Upper lobe of right lung (tissue), 1 donor: Measurements from ENCODE around the gene GBP7. TPM values are rescaled to one million over a fixed set of nuclear protein-coding genes. Genes with fewer than 3 reads are reported as not detected.
"Not testable (repeated sequence)": the region's sequence is repeated elsewhere in the genome, so short reads cannot be mapped to it uniquely, and the experiment has no call there.

Source experiments
- ATAC-seq: fragments of 200-7000 bp; cut with Tn5 transposase; one replicate; pipeline ENCODE4 v1.9.1; 2020; ENCODE audit warnings: mild to moderate bottlenecking, moderate library complexity
- DNase-seq: peaks from one replicate; pipeline ENCODE4 v3.0.0-alpha.2; 2020
- H3K27ac ChIP-seq: fragments of 200-600 bp; one replicate; pipeline ENCODE4 v1.8.0; 2022
- H3K27me3 ChIP-seq: fragments of 200-600 bp; one replicate; pipeline ENCODE4 v1.8.0; 2022; ENCODE audit warnings: mild to moderate bottlenecking
- H3K36me3 ChIP-seq: fragments of 200-600 bp; one replicate; pipeline ENCODE4 v1.8.0; 2022
- H3K4me1 ChIP-seq: fragments of 200-600 bp; one replicate; pipeline ENCODE4 v1.8.0; 2022
- H3K4me3 ChIP-seq: fragments of 200-600 bp; one replicate; pipeline ENCODE4 v1.8.0; 2022; ENCODE audit warnings: mild to moderate bottlenecking
- H3K9me3 ChIP-seq: fragments of 200-600 bp; one replicate; pipeline ENCODE4 v1.8.0; 2022
- intact Hi-C: fragments of 100-400 bp; cut with DNase I; formaldehyde crosslinking; loops from one replicate; pipeline ENCODE4 v1.11.0; 2022
- long read RNA-seq: library from polyadenylated mRNA; unstranded; transcript quantifications from one replicate; pipeline ENCODE4 v2.0.0, GENCODE V29; 2021
- total RNA-seq: library from RNA; stranded (reverse); fragmentation: NEBNext Ultra II Directional; extraction: Animal tissue kit (Norgen Biotek cat#: 25700); gene quantifications from one replicate; pipeline ENCODE4 v1.2.1, GENCODE V29; 2021
- TF ChIP-seq, protein P1 (sequence below): fragments of 200-600 bp; IDR thresholded peaks from one replicate; pipeline ENCODE4 v1.8.0; 2022; ENCODE audit warnings: antibody characterized with exemption
- donor health status: DM: no; HTN: yes; CAD: no; lungs with severe emphysema.

The GBP7 gene, protein sequence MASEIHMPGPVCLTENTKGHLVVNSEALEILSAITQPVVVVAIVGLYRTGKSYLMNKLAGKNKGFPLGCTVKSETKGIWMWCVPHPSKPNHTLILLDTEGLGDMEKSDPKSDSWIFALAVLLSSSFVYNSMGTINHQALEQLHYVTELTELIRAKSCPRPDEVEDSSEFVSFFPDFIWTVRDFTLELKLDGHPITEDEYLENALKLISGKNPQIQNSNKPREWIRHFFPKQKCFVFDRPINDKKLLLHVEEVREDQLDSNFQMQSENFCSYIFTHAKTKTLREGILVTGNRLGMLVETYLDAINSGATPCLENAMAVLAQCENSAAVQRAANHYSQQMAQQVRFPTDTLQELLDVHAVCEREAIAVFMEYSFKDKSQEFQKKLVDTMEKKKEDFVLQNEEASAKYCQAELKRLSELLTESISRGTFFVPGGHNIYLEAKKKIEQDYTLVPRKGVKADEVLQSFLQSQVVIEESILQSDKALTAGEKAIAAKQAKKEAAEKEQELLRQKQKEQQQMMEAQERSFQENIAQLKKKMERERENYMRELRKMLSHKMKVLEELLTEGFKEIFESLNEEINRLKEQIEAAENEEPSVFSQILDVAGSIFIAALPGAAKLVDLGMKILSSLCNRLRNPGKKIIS
- 0.32 TPM for total RNA-seq
- long read RNA-seq: 0 reads

DNA sequence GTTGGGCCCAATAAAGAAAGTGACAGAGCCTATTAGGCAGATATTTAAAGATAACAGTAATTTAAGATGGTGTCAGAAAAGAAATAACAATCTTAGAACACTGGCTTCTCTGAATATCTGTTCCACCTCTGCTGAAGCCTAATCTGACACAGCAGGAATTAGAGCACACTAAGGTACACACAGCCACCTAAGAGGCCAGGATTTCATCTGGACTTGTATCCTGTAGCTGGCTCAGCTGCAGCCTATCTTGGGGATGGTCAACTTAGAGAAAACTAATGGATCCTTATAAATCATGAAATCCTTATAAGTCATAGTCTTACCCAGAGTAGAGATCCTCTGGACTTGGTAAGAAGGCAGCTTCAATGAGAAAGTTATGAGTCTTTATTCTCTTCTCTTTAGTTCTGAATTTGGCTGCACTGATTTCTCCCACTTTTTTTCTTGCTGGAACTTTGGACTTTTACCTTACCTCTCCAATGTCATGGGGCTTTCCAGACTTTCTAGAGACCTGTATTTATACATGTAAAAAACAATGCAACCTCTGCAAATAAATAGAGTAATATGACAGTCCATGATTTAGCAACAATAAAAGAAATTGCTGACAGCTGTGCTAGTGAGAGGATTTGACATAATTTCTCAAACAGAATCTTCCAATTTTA, at the start of gene GBP7:
GBP7 (minus strand) TSS at position 403 of the 656 bp plus-strand sequence. CDS start 4,068 bp downstream, outside the sequence.
- no peaks in the 10 kb centered on the region for H3K36me3 ChIP-seq
- H3K4me1 ChIP-seq: no peaks in the 10 kb centered on the region
- H3K4me3 ChIP-seq: no peak within 1 kb of the TSS
- ATAC-seq (no peak), DNase-seq (no peak)
- H3K27ac ChIP-seq: no peak within 1 kb of the TSS
- TF ChIP-seq, protein P1, sequence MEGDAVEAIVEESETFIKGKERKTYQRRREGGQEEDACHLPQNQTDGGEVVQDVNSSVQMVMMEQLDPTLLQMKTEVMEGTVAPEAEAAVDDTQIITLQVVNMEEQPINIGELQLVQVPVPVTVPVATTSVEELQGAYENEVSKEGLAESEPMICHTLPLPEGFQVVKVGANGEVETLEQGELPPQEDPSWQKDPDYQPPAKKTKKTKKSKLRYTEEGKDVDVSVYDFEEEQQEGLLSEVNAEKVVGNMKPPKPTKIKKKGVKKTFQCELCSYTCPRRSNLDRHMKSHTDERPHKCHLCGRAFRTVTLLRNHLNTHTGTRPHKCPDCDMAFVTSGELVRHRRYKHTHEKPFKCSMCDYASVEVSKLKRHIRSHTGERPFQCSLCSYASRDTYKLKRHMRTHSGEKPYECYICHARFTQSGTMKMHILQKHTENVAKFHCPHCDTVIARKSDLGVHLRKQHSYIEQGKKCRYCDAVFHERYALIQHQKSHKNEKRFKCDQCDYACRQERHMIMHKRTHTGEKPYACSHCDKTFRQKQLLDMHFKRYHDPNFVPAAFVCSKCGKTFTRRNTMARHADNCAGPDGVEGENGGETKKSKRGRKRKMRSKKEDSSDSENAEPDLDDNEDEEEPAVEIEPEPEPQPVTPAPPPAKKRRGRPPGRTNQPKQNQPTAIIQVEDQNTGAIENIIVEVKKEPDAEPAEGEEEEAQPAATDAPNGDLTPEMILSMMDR: no peak
- no peaks in the 10 kb centered on the region for H3K9me3 ChIP-seq
- intact Hi-C loops: no loop called here
- no peaks in the 10 kb centered on the region for H3K27me3 ChIP-seq

DNA sequence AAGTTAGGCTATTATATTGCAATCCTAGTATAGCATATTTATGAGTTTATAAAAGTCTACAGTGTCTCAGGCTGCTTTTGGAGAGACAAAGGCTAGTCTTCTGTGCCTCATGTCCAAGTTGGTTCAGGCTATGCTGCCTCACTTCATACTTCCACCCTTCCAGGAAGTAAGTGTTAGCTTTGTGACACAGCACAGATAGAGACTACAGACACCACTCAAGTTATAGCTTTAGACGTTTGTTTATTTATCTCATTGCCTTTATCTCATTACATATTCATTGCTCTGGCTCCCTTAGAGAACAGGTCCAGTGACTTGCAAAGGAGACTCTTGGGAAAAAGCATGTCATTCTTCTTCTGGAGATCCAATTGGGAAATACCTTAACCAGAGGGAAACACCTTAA, 45.5 kb upstream of the GBP7 start:
- no peaks in the 10 kb centered on the region for H3K36me3 ChIP-seq
- no peaks in the 10 kb centered on the region for H3K4me1 ChIP-seq
- TF ChIP-seq, protein P1: no peak
- H3K27ac ChIP-seq: no peak overlapping the region
- DNase-seq (no peak), ATAC-seq (no peak)
- intact Hi-C loops: no loop called here
- no peak overlapping the region for H3K4me3 ChIP-seq
- H3K27me3 ChIP-seq: no peaks in the 10 kb centered on the region
- H3K9me3 ChIP-seq: no peaks in the 10 kb centered on the region

DNA sequence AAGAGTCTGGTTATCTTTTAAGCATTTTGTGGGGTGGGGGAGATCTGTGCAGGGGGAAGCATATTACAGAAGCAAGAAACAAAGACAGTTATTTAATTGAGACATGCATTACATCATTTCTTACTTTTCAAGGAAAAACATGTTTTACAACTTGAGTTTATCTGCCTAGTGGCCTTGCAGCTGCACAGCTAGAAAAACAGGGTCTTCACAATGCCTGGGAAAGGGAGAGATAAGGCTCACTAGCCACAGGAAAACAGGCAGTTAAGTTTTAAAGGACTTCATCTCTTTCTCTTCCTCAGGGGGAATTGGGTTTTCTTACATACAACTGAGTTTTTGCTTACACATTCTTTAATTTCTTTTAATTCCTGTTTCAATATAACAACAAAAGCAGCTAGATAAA, 44.0 kb upstream of the GBP7 start:
- H3K4me1 ChIP-seq, H3K36me3 ChIP-seq, H3K27ac ChIP-seq, H3K4me3 ChIP-seq, H3K27me3 ChIP-seq, H3K9me3 ChIP-seq, intact Hi-C loops, DNase-seq, ATAC-seq: not testable (repeated sequence)

DNA sequence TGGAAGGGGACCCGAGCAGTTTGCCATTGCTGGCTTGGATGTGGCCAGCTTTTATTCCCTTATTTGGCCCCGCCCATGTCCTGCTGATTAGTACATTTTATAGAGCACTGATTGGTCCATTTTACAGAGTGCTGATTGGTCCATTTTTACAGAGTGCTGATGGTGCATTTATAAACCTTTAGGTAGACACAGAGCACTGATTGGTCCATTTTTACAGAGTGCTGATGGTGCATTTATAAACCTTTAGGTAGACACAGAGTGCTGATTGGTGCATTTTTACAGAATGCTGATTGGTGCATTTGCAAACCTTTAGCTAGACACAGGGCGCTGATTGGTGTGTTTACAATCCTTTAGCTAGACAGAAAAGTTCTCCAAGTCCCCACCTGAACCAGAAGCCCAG, 43.1 kb upstream of the GBP7 start:
- ATAC-seq, H3K27ac ChIP-seq, H3K4me3 ChIP-seq, H3K9me3 ChIP-seq, intact Hi-C loops, H3K27me3 ChIP-seq, H3K4me1 ChIP-seq, H3K36me3 ChIP-seq, DNase-seq: not testable (repeated sequence)

DNA sequence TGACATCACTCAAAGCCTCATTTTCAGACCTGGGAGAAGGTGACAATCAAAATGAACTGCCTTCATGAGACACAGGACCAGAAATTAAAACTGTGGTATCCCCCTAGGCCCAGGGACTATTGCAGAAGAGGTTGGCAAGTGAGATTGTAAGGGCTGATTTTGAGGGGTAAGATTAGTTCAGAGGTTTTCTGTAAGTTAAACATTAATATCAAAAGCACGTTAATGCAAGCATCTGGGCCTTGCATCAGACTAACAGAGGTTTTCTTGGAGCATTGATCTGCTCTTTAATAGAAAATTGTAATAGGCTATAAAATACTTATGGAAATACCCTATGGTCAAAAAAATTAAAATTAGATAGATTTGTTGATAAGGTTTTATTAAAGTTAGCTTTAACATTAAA, 37.5 kb upstream of the GBP7 start:
- H3K27ac ChIP-seq: no peak overlapping the region
- no peaks in the 10 kb centered on the region for H3K36me3 ChIP-seq
- intact Hi-C loops: no loop called here
- DNase-seq (no peak), ATAC-seq (no peak)
- H3K9me3 ChIP-seq: no peaks in the 10 kb centered on the region
- no peaks in the 10 kb centered on the region for H3K4me1 ChIP-seq
- TF ChIP-seq, protein P1: no peak
- H3K27me3 ChIP-seq: no peaks in the 10 kb centered on the region
- no peak overlapping the region for H3K4me3 ChIP-seq

DNA sequence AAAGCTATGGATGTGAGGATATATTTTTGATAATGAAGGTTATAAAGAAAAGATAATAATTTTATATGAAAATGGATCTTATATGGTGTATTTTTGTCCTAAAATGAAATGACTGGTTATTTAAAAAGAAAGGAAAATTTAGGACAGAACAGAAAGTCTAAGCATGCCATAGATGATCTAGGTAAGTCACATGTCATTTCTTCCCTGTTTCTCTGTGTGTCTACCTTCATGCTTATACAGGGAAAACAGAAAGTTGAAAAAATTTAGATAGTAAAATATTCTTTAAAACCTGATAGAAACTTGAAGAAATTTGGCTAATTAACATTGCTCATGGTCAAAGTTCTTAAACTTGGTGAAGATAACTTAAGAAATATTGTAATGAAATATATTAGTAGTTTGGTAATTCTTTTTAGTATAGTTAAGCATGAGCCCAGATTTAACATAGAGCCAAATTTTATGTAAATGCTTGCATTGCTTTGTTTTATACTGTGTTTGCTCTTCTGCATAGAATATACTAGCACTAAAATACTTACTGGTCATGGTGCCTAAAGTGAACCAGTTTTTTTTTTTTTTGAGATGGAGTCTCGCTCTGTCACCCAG, 35.3 kb upstream of the GBP7 start:
- ATAC-seq: no peak
- TF ChIP-seq, protein P1: no peak

More for the DNA sequence above, 35.3 kb upstream of the GBP7 start:
- intact Hi-C loops: no loop called here
- H3K27me3 ChIP-seq: no peaks in the 10 kb centered on the region
- no peak overlapping the region for H3K4me3 ChIP-seq
- H3K9me3 ChIP-seq: no peaks in the 10 kb centered on the region
- no peaks in the 10 kb centered on the region for H3K36me3 ChIP-seq
- no peaks in the 10 kb centered on the region for H3K4me1 ChIP-seq
- no peak overlapping the region for H3K27ac ChIP-seq
- DNase-seq: no peak
